K562 (cell line): ENCODE measurements around the gene HDAC5. TPM values are rescaled to one million over a fixed set of nuclear protein-coding genes. Genes with fewer than 3 reads are reported as not detected.
A peak's percentile ranks its signal among the peaks of the same experiment; 100 is the strongest.

Experiments used
- CREB1 ChIP-seq, 2 experiments: sonication (generic) in 1 of 2; formaldehyde crosslinking in 1 of 2; IDR thresholded peaks; 2 replicates each; pipeline versions ENCODE4 v1.6.1 to v1.8.0; 2012 to 2022; ENCODE audit warnings: inconsistent platforms in 1 of 2, mild to moderate bottlenecking in 1 of 2, missing genetic modification reagents in 1 of 2, moderate library complexity in 1 of 2
- CTBP1 ChIP-seq: fragments of 450-650 bp; IDR thresholded peaks from 2 replicates; pipeline ENCODE4 v1.6.1; 2016; ENCODE audit warnings: borderline replicate concordance
- GABPB1 ChIP-seq: sonication (generic); formaldehyde crosslinking; IDR thresholded peaks from 2 replicates; pipeline ENCODE4 v1.8.0; 2022; ENCODE audit warnings: mild to moderate bottlenecking, missing genetic modification reagents
- NCOA4 ChIP-seq: fragments of 450-650 bp; IDR thresholded peaks from 2 replicates; pipeline ENCODE4 v1.6.1; 2018; ENCODE audit warnings: mild to moderate bottlenecking; ENCODE audit not compliant: partially characterized antibody
- RNF2 ChIP-seq: sonication (generic); IDR thresholded peaks from 2 replicates; pipeline ENCODE4 v1.6.1; 2016
- ZNF263 ChIP-seq: sonication (generic); formaldehyde crosslinking; IDR thresholded peaks from 2 replicates; pipeline ENCODE4 v1.8.0; 2022; ENCODE audit warnings: mild to moderate bottlenecking, missing genetic modification reagents, borderline replicate concordance
- polyA plus RNA-seq, 8 experiments: library from polyadenylated mRNA; depleted of rRNA in 4 of 8; stranded (reverse) in 5 of 8; unstranded in 3 of 8; fragments of >200 nt; fragmentation: Nextera tagmentation in 2 of 8; fragmentation: Illumina TruSeq in 1 of 8; extraction: Ambion mirVana in 2 of 8; extraction: Trizol in 1 of 8; gene quantifications; 2 replicates each; pipeline versions ENCODE4 v1.2.1 to v1.2.3, GENCODE V29; 2011 to 2014; ENCODE audit warnings: inconsistent platforms in 1 of 8, missing spikeins in 1 of 8
- total RNA-seq, 7 experiments: library from RNA; depleted of rRNA in 6 of 7; stranded (reverse); fragments of >200 nt in 6 of 7; fragmentation: Illumina TruSeq in 2 of 7; extraction: Trizol in 2 of 7; gene quantifications; 2 replicates each; pipeline versions ENCODE4 v1.2.1 to v1.2.3, GENCODE V29; 2011 to 2021; ENCODE audit warnings: low replicate concordance in 1 of 7
- TF ChIP-seq, protein P1 (sequence below): fragments of 450-650 bp; IDR thresholded peaks from 2 replicates; pipeline ENCODE4 v1.7.0; 2016; ENCODE audit warnings: borderline replicate concordance
- TF ChIP-seq, protein P2 (sequence below), 2 experiments: fragments of 450-650 bp; conservative IDR thresholded peaks; 2 replicates each; pipeline ENCODE4 v1.6.1; 2017; ENCODE audit warnings: mild to moderate bottlenecking in 2 of 2, moderate library complexity in 2 of 2

HDAC5 gene
- total and polyA plus RNA-seq, 9 of the 15 experiments (the other 6 are each of a cell fraction or from before 2014, with no cell fraction given) = 0.45 to 26.2 (median 16.4) TPM

DNA sequence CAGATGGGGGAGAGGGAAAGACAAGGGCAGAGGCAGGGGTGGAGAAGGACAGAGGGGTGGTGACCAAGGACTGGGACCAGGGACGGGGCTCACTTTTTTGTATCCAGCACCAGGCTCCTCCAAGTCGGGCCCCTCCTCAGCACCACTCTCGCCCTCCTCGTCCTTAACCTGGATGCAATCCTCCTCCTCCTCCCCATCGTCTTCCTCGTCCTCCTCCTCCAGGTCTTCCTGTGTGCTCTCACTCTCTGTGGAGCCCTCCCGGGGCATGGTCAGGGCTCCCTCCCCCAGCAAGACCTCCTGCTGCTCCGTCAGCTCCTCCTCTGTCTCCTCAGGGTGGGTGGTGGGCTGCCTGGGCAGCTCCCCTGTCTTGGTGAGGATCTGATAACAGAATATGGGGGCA, 36.1 kb downstream of the HDAC5 start (continued):
- TF ChIP-seq, protein P1, sequence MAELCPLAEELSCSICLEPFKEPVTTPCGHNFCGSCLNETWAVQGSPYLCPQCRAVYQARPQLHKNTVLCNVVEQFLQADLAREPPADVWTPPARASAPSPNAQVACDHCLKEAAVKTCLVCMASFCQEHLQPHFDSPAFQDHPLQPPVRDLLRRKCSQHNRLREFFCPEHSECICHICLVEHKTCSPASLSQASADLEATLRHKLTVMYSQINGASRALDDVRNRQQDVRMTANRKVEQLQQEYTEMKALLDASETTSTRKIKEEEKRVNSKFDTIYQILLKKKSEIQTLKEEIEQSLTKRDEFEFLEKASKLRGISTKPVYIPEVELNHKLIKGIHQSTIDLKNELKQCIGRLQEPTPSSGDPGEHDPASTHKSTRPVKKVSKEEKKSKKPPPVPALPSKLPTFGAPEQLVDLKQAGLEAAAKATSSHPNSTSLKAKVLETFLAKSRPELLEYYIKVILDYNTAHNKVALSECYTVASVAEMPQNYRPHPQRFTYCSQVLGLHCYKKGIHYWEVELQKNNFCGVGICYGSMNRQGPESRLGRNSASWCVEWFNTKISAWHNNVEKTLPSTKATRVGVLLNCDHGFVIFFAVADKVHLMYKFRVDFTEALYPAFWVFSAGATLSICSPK = no peak
- 0 out of 2 replicates have a peak, but pooled peaks have one; percentile 9 for TF ChIP-seq GABPB1
- TF ChIP-seq CREB1 (IDR thresholded peaks at IDR 0.05) = 0 out of 2 replicates have a peak, but pooled peaks have one; percentile 3
- no peak for TF ChIP-seq CREB1 (CRISPR knock-in tag; IDR thresholded peaks at IDR 0.05)
- TF ChIP-seq ZNF263 (CRISPR knock-in tag) = peak; percentile 95
- no peak for TF ChIP-seq RNF2
- TF ChIP-seq, protein P2, sequence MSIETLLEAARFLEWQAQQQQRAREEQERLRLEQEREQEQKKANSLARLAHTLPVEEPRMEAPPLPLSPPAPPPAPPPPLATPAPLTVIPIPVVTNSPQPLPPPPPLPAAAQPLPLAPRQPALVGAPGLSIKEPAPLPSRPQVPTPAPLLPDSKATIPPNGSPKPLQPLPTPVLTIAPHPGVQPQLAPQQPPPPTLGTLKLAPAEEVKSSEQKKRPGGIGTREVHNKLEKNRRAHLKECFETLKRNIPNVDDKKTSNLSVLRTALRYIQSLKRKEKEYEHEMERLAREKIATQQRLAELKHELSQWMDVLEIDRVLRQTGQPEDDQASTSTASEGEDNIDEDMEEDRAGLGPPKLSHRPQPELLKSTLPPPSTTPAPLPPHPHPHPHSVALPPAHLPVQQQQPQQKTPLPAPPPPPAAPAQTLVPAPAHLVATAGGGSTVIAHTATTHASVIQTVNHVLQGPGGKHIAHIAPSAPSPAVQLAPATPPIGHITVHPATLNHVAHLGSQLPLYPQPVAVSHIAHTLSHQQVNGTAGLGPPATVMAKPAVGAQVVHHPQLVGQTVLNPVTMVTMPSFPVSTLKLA (conservative IDR thresholded peaks at IDR 0.05) = peak in 1 of 2 experiments; percentile 8; a peak in 1 of 4 replicates
- TF ChIP-seq CTBP1 = peak; percentile 20; the same call in 1 of the 2 replicates
- TF ChIP-seq NCOA4 = no peak
- TF ChIP-seq, all 486 proteins: peak for 7
